Measurements from ENCODE around the gene ELF2. TPM values are rescaled to one million over a fixed set of nuclear protein-coding genes. Genes with fewer than 3 reads are reported as not detected.

The ELF2 gene
- total and polyA plus RNA-seq, 2 experiments from 2014 or later, result 33.1 to 46.9 TPM

DNA sequence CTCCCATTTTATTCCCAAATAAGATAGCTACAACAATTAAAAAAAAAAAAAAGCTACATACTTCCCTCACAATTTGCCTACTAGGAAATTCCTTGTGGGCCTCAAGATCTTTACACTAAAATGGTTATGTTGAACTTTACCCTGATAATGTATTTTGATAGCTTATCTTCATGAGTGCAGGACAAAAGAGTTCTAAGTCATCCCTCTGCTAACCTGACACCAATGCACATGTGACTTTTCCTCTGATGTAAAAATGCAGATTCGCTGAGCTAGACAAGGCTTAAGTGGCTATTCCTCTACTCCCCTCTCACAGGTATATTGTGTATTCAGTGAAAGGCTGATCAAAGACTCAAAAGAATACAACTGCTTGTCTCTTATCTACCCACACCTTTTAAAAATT is 22.5 kb downstream of the ELF2 start:
- Histone ChIP-seq H3K27ac (peak overlapping the region; percentile 78), H3K4me3 (no peak overlapping the region), H3K9me2 (replicated peaks; ENCODE audit: insufficient read depth) (no peaks in the 10 kb centered on the region), H2AFZ (no peak overlapping the region), H3K79me2 (peaks cover 80% of the 10 kb centered on the region), H3K4me2 (peak overlapping the region; percentile 42), H3K9me3 (ENCODE audit: low read depth) (no peaks in the 10 kb centered on the region), H4K20me1 (ENCODE audit: insufficient read depth, poor library complexity, severe bottlenecking) (no peaks in the 10 kb centered on the region), H3K36me3 (replicated peaks; ENCODE audit: insufficient read depth, low read depth) (no peaks in the 10 kb centered on the region), H3K27me3 (no peaks in the 10 kb centered on the region), H3K4me1 (ENCODE audit: insufficient read depth) (peaks cover 17% of the 10 kb centered on the region)
- 11% methylated on average over 1 of the region's 1 CpG for WGBS (ENCODE audit: low lambda C conversion rate, missing lambda C conversion rate)
- no peak for TF ChIP-seq EZH2 (IDR thresholded peaks at IDR 0.05; ENCODE audit: borderline replicate concordance)
- no peak for TF ChIP-seq EZH2phosphoT487 (IDR thresholded peaks at IDR 0.05; ENCODE audit: low read depth, severe bottlenecking, unreplicated experiment)
- TF ChIP-seq, protein P1, sequence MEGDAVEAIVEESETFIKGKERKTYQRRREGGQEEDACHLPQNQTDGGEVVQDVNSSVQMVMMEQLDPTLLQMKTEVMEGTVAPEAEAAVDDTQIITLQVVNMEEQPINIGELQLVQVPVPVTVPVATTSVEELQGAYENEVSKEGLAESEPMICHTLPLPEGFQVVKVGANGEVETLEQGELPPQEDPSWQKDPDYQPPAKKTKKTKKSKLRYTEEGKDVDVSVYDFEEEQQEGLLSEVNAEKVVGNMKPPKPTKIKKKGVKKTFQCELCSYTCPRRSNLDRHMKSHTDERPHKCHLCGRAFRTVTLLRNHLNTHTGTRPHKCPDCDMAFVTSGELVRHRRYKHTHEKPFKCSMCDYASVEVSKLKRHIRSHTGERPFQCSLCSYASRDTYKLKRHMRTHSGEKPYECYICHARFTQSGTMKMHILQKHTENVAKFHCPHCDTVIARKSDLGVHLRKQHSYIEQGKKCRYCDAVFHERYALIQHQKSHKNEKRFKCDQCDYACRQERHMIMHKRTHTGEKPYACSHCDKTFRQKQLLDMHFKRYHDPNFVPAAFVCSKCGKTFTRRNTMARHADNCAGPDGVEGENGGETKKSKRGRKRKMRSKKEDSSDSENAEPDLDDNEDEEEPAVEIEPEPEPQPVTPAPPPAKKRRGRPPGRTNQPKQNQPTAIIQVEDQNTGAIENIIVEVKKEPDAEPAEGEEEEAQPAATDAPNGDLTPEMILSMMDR (IDR thresholded peaks at IDR 0.05; ENCODE audit: poor library complexity), result no peak
- DNase-seq (ENCODE audit: low spot score), result peak; percentile 35

DNA sequence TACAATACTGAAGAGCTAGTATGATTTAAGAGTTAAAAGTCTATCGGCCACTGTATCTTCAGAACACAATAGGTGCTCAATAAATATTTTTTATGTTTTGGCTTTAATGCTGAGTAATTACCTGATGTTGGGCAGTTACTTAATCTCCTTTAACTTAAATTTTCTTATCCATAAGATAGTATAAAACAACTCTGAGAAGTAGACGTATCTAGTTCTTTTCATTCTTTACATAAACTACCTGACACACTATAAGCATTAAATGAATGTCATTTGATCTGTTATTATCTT is 22.9 kb downstream of the ELF2 start:
- WGBS (ENCODE audit: low lambda C conversion rate, missing lambda C conversion rate), result 51% methylated on average over 2 of the region's 2 CpGs
- peak overlapping the region; percentile 56 for H3K27ac ChIP-seq
- no peaks in the 10 kb centered on the region for H3K9me2 ChIP-seq (replicated peaks; ENCODE audit: insufficient read depth)
- peaks cover 17% of the 10 kb centered on the region for H3K4me1 ChIP-seq (ENCODE audit: insufficient read depth)
- no peaks in the 10 kb centered on the region for H3K27me3 ChIP-seq
- H2AFZ ChIP-seq, result no peak overlapping the region
- peaks cover 81% of the 10 kb centered on the region for H3K79me2 ChIP-seq
- no peaks in the 10 kb centered on the region for H4K20me1 ChIP-seq (ENCODE audit: insufficient read depth, poor library complexity, severe bottlenecking)
- TF ChIP-seq, protein P1 (IDR thresholded peaks at IDR 0.05; ENCODE audit: poor library complexity), result no peak
- TF ChIP-seq EZH2phosphoT487 (IDR thresholded peaks at IDR 0.05; ENCODE audit: low read depth, severe bottlenecking, unreplicated experiment) (no peak), EZH2 (IDR thresholded peaks at IDR 0.05; ENCODE audit: borderline replicate concordance) (no peak)
- no peaks in the 10 kb centered on the region for H3K36me3 ChIP-seq (replicated peaks; ENCODE audit: insufficient read depth, low read depth)
- no peak overlapping the region for H3K4me3 ChIP-seq
- peak overlapping the region; percentile 42 for H3K4me2 ChIP-seq
- no peak for DNase-seq (ENCODE audit: low spot score)
- H3K9me3 ChIP-seq (ENCODE audit: low read depth), result no peaks in the 10 kb centered on the region

GRCh38 chr4:139153411-139154133 is 23.4 kb downstream of the ELF2 start:
- Histone ChIP-seq H3K4me3 (no peak overlapping the region), H3K9me3 (ENCODE audit: low read depth) (no peaks in the 10 kb centered on the region), H3K4me1 (ENCODE audit: insufficient read depth) (peaks cover 17% of the 10 kb centered on the region), H3K4me2 (peak overlapping the region; percentile 42), H4K20me1 (ENCODE audit: insufficient read depth, poor library complexity, severe bottlenecking) (no peaks in the 10 kb centered on the region), H3K27ac (peak overlapping the region; percentile 56), H3K79me2 (peaks cover 81% of the 10 kb centered on the region), H2AFZ (no peak overlapping the region), H3K27me3 (no peaks in the 10 kb centered on the region), H3K9me2 (replicated peaks; ENCODE audit: insufficient read depth) (no peaks in the 10 kb centered on the region), H3K36me3 (replicated peaks; ENCODE audit: insufficient read depth, low read depth) (no peaks in the 10 kb centered on the region)
- WGBS (ENCODE audit: low lambda C conversion rate, missing lambda C conversion rate), result 63% methylated on average over 1 of the region's 1 CpG
- TF ChIP-seq EZH2phosphoT487 (IDR thresholded peaks at IDR 0.05; ENCODE audit: low read depth, severe bottlenecking, unreplicated experiment), result no peak
- no peak for DNase-seq (ENCODE audit: low spot score)

- TF ChIP-seq EZH2phosphoT487 (IDR thresholded peaks at IDR 0.05; ENCODE audit: low read depth, severe bottlenecking, unreplicated experiment) (no peak), EZH2 (IDR thresholded peaks at IDR 0.05; ENCODE audit: borderline replicate concordance) (no peak)
- TF ChIP-seq, protein P1 (IDR thresholded peaks at IDR 0.05; ENCODE audit: poor library complexity), result no peak
- Histone ChIP-seq H4K20me1 (ENCODE audit: insufficient read depth, poor library complexity, severe bottlenecking) (peaks cover under 1% of the 10 kb centered on the region), H3K79me2 (peaks cover 80% of the 10 kb centered on the region), H3K4me1 (ENCODE audit: insufficient read depth) (peaks cover 17% of the 10 kb centered on the region), H3K27ac (no peak overlapping the region), H3K4me3 (no peak overlapping the region), H3K4me2 (no peak overlapping the region), H3K9me2 (replicated peaks; ENCODE audit: insufficient read depth) (no peaks in the 10 kb centered on the region), H2AFZ (no peak overlapping the region), H3K36me3 (replicated peaks; ENCODE audit: insufficient read depth, low read depth) (no peaks in the 10 kb centered on the region), H3K9me3 (ENCODE audit: low read depth) (no peaks in the 10 kb centered on the region), H3K27me3 (no peaks in the 10 kb centered on the region)
- 89% methylated on average over 2 of the region's 2 CpGs for WGBS (ENCODE audit: low lambda C conversion rate, missing lambda C conversion rate)
- no peak for DNase-seq (ENCODE audit: low spot score)
Observed at GRCh38 chr4:139152249-139152648, 24.8 kb downstream of the ELF2 start.

Measured in hepatocyte (in vitro differentiated cells).